Measurements from ENCODE around the gene DPP3.

DNA sequence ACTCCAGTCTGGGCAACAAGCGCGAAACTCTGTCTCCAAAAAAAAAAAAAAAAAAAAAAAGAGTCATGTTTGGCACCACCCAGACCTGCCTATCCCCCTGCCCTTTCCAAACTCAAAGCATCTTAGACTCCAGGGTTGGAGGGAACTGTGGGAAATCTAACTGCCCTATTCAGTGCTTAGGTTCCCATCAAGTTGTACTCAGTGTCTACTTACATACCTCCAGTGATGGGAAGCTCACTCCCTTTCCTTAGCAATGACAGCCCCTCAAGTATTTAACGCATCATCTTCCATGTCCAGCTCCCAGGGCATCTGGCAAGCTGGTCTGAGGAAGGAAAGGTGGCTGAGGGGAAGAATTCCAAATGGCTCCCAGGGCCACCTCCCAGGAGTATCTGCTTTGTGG is 69.5 kb downstream of the DPP3 start:
- TF ChIP-seq EP300 (IDR thresholded peaks at IDR 0.05; ENCODE audit: borderline replicate concordance in 1 of 2, low read depth in 1 of 2, low read length in 1 of 2) (no peak), GABPA (IDR thresholded peaks at IDR 0.05; ENCODE audit: low read depth) (no peak)
- TF ChIP-seq, protein P1, sequence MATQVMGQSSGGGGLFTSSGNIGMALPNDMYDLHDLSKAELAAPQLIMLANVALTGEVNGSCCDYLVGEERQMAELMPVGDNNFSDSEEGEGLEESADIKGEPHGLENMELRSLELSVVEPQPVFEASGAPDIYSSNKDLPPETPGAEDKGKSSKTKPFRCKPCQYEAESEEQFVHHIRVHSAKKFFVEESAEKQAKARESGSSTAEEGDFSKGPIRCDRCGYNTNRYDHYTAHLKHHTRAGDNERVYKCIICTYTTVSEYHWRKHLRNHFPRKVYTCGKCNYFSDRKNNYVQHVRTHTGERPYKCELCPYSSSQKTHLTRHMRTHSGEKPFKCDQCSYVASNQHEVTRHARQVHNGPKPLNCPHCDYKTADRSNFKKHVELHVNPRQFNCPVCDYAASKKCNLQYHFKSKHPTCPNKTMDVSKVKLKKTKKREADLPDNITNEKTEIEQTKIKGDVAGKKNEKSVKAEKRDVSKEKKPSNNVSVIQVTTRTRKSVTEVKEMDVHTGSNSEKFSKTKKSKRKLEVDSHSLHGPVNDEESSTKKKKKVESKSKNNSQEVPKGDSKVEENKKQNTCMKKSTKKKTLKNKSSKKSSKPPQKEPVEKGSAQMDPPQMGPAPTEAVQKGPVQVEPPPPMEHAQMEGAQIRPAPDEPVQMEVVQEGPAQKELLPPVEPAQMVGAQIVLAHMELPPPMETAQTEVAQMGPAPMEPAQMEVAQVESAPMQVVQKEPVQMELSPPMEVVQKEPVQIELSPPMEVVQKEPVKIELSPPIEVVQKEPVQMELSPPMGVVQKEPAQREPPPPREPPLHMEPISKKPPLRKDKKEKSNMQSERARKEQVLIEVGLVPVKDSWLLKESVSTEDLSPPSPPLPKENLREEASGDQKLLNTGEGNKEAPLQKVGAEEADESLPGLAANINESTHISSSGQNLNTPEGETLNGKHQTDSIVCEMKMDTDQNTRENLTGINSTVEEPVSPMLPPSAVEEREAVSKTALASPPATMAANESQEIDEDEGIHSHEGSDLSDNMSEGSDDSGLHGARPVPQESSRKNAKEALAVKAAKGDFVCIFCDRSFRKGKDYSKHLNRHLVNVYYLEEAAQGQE (IDR thresholded peaks at IDR 0.05; ENCODE audit: low read depth, low read length), result no peak
- TF ChIP-seq, protein P2, sequence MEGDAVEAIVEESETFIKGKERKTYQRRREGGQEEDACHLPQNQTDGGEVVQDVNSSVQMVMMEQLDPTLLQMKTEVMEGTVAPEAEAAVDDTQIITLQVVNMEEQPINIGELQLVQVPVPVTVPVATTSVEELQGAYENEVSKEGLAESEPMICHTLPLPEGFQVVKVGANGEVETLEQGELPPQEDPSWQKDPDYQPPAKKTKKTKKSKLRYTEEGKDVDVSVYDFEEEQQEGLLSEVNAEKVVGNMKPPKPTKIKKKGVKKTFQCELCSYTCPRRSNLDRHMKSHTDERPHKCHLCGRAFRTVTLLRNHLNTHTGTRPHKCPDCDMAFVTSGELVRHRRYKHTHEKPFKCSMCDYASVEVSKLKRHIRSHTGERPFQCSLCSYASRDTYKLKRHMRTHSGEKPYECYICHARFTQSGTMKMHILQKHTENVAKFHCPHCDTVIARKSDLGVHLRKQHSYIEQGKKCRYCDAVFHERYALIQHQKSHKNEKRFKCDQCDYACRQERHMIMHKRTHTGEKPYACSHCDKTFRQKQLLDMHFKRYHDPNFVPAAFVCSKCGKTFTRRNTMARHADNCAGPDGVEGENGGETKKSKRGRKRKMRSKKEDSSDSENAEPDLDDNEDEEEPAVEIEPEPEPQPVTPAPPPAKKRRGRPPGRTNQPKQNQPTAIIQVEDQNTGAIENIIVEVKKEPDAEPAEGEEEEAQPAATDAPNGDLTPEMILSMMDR (IDR thresholded peaks at IDR 0.05), result no peak
